ENCODE data around the gene SFSWAP. TPM values are rescaled to one million over a fixed set of nuclear protein-coding genes. Genes with fewer than 3 reads are reported as not detected.

Gene SFSWAP
- total and polyA plus RNA-seq, 2 of the 13 experiments (the other 11 are each of a cell fraction or from before 2014, with no cell fraction given), result 17.1 to 27.7 TPM

DNA sequence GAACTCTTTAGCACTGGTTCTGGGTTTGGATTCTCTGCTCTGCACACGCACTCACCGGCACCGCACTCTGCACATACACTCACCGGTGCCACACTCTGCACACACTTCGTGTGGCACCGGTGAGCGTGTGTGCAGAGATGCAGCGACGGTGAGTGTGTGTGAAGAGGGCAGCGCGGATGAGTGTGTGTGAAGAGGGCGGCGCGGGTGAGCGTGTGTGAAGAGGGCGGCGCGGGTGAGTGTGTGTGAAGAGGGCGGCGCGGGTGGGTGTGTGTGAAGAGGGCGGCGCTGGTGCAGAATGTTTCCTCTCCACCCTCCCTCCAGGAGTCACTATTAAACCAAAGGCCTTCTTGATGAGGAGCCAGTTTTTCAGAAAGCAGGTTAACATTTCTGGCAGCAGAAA lies 68.1 kb downstream of the SFSWAP start (continued):
- TF ChIP-seq NR3C1 (CRISPR knock-in tag; IDR thresholded peaks at IDR 0.05), result no peak
- no peak for TF ChIP-seq MAFG (CRISPR knock-in tag; IDR thresholded peaks at IDR 0.05)
- TF ChIP-seq, protein P1, sequence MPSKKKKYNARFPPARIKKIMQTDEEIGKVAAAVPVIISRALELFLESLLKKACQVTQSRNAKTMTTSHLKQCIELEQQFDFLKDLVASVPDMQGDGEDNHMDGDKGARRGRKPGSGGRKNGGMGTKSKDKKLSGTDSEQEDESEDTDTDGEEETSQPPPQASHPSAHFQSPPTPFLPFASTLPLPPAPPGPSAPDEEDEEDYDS (CRISPR knock-in tag; IDR thresholded peaks at IDR 0.05), result no peak
- no peak for TF ChIP-seq ZBTB46 (CRISPR knock-in tag; IDR thresholded peaks at IDR 0.05; ENCODE audit: borderline replicate concordance)
- TF ChIP-seq, protein P2, sequence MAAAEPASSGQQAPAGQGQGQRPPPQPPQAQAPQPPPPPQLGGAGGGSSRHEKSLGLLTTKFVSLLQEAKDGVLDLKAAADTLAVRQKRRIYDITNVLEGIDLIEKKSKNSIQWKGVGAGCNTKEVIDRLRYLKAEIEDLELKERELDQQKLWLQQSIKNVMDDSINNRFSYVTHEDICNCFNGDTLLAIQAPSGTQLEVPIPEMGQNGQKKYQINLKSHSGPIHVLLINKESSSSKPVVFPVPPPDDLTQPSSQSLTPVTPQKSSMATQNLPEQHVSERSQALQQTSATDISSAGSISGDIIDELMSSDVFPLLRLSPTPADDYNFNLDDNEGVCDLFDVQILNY (CRISPR knock-in tag; conservative IDR thresholded peaks at IDR 0.05), result no peak
- TF ChIP-seq KAT8 (CRISPR knock-in tag; IDR thresholded peaks at IDR 0.05), result no peak
- no peak for TF ChIP-seq ZNF672 (CRISPR knock-in tag; IDR thresholded peaks at IDR 0.05)
- no peak for TF ChIP-seq NFRKB (IDR thresholded peaks at IDR 0.05)

DNA sequence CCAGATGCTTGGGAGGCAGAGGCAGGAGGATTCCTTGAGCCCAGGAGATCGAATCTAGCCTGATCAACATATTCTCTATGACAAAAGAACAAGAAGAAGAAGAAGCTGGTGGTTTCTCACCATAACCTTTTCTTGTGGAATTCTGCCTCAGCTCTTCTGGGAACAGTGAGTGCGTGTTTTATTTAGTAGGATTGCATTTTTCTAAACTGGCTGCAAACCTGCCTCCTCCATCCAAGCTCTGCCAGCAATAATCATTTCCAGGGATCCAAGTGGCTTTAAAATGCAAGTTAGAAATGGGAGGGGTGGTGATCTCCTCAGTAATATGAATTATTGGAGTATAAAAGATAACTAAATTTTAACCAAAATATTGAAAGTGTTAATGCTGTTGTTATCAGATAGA lies 71.2 kb downstream of the SFSWAP start:
- ChIA-PET POLR2A (no interaction called here), CTCF (ENCODE audit: low intra/inter-chr PET ratio, low total read pairs) (no interaction called here)
- in situ Hi-C loops (cut with HindIII; ENCODE audit: extremely low pct_ligation_motif_present, low pct_unique_long_range_greater_than_20kb) (no loop called here), intact Hi-C loops (cut with micrococcal nuclease; ENCODE audit: unreplicated experiment) (no loop called here)
- H3K27me3 ChIP-seq (ENCODE audit: control insufficient read depth in 1 of 2, insufficient read depth in 2 of 2, low read length in 2 of 2), result no peaks in the 10 kb centered on the region
- no peak overlapping the region for H2AFZ ChIP-seq (ENCODE audit: low read length)
- no peak overlapping the region for H3K27ac ChIP-seq (ENCODE audit: extremely low read length, insufficient read depth, low read length)
- peaks cover 10 to 57% of the 10 kb centered on the region in 2 experiments; a peak in 4 of 5 replicates for H3K36me3 ChIP-seq (replicated peaks in 1 of 2; ENCODE audit: control insufficient read depth in 1 of 2, insufficient read depth in 2 of 2, low read length in 2 of 2)
- no peaks in the 10 kb centered on the region for H3K9me3 ChIP-seq (ENCODE audit: low read length)
- H3K79me2 ChIP-seq (ENCODE audit: insufficient read depth, low read length), result no peaks in the 10 kb centered on the region
- FAIRE-seq, result no peak
- WGBS (ENCODE audit: low lambda C conversion rate), result 95% methylated on average over 2 of the region's 2 CpGs
- H3K4me1 ChIP-seq (ENCODE audit: insufficient read depth, low read length), result no peaks in the 10 kb centered on the region
- no peak for DNase-seq (ENCODE audit: low spot score)
- TF ChIP-seq ARNT (IDR thresholded peaks at IDR 0.05), result no peak
- TF ChIP-seq PITX1 (CRISPR knock-in tag; IDR thresholded peaks at IDR 0.05), result no peak
- TF ChIP-seq, protein P3, sequence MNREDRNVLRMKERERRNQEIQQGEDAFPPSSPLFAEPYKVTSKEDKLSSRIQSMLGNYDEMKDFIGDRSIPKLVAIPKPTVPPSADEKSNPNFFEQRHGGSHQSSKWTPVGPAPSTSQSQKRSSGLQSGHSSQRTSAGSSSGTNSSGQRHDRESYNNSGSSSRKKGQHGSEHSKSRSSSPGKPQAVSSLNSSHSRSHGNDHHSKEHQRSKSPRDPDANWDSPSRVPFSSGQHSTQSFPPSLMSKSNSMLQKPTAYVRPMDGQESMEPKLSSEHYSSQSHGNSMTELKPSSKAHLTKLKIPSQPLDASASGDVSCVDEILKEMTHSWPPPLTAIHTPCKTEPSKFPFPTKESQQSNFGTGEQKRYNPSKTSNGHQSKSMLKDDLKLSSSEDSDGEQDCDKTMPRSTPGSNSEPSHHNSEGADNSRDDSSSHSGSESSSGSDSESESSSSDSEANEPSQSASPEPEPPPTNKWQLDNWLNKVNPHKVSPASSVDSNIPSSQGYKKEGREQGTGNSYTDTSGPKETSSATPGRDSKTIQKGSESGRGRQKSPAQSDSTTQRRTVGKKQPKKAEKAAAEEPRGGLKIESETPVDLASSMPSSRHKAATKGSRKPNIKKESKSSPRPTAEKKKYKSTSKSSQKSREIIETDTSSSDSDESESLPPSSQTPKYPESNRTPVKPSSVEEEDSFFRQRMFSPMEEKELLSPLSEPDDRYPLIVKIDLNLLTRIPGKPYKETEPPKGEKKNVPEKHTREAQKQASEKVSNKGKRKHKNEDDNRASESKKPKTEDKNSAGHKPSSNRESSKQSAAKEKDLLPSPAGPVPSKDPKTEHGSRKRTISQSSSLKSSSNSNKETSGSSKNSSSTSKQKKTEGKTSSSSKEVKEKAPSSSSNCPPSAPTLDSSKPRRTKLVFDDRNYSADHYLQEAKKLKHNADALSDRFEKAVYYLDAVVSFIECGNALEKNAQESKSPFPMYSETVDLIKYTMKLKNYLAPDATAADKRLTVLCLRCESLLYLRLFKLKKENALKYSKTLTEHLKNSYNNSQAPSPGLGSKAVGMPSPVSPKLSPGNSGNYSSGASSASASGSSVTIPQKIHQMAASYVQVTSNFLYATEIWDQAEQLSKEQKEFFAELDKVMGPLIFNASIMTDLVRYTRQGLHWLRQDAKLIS (CRISPR knock-in tag; IDR thresholded peaks at IDR 0.05), result no peak
- H3K9ac ChIP-seq (ENCODE audit: insufficient read depth, low read depth, low read length), result no peak overlapping the region
- BruUV-seq (replicated peaks), result no TSS peak
- H3K4me2 ChIP-seq (ENCODE audit: low read depth, low read length), result no peak overlapping the region
- H4K20me1 ChIP-seq (ENCODE audit: insufficient read depth, low read length), result no peaks in the 10 kb centered on the region
- ATAC-seq, result no peak
- no peak overlapping the region for H3K4me3 ChIP-seq (replicated peaks in 1 of 3; ENCODE audit: insufficient read depth in 1 of 3, low read depth in 2 of 3, low read length in 3 of 3)
